ENCODE data around the gene DCTPP1. TPM values are rescaled to one million over a fixed set of nuclear protein-coding genes. Genes with fewer than 3 reads are reported as not detected.

The DCTPP1 gene
- total RNA-seq, 1 experiment from 2014 or later: 64.1 TPM

GRCh38 chr16:30439720-30440348, 10.0 kb upstream of the DCTPP1 start:
- no peak overlapping the region for H3K9ac ChIP-seq (ENCODE audit: low read length)
- no peak overlapping the region for H3K4me2 ChIP-seq (ENCODE audit: low read length)
- no peak overlapping the region for H3K27ac ChIP-seq (ENCODE audit: low read length)
- ChIA-PET POLR2A (ENCODE audit: unreplicated experiment) (no interaction called here), CTCF (no interaction called here)
- peaks cover 15% of the 10 kb centered on the region for H3K4me1 ChIP-seq (ENCODE audit: insufficient read depth, low read length)
- no peak overlapping the region for H2AFZ ChIP-seq (ENCODE audit: low read length)
- no peaks in the 10 kb centered on the region for H3F3A ChIP-seq (ENCODE audit: low read length, unreplicated experiment)
- TF ChIP-seq CTCF (conservative IDR thresholded peaks at IDR 0.05; ENCODE audit: low read depth, low read length): no peak
- no peak for TF ChIP-seq EZH2 (IDR thresholded peaks at IDR 0.05; ENCODE audit: low read length, unreplicated experiment)
- H3K79me2 ChIP-seq (ENCODE audit: low read length): peaks cover 16% of the 10 kb centered on the region
- intact Hi-C loops (cut with micrococcal nuclease): loop anchor here (10.0 kb wide), 1 partner anchor 85 kb away; the partner anchor contains the start of gene ZNF768
- no peaks in the 10 kb centered on the region for H3K9me2 ChIP-seq (replicated peaks; ENCODE audit: low read length)
- H3K27me3 ChIP-seq (ENCODE audit: low read length): no peaks in the 10 kb centered on the region
- no peaks in the 10 kb centered on the region for H3K9me3 ChIP-seq (ENCODE audit: low read length)
- ATAC-seq (no peak), DNase-seq (no peak)
- no peak overlapping the region for H3K4me3 ChIP-seq (ENCODE audit: low read length)
- H3K36me3 ChIP-seq (ENCODE audit: low read depth, low read length): no peaks in the 10 kb centered on the region
- BruUV-seq (replicated peaks): no TSS peak
- no peaks in the 10 kb centered on the region for H4K20me1 ChIP-seq (ENCODE audit: low read length)

GRCh38 chr16:30438835-30439234, 9.0 kb upstream of the DCTPP1 start:
- BruUV-seq (replicated peaks): no TSS peak

More at GRCh38 chr16:30438835-30439234, 9.0 kb upstream of the DCTPP1 start:
- peaks cover 6% of the 10 kb centered on the region; the same call in 1 of the 2 replicates for H3K79me2 ChIP-seq (ENCODE audit: low read length)
- no peak overlapping the region for H2AFZ ChIP-seq (ENCODE audit: low read length)
- no peak overlapping the region for H3K27ac ChIP-seq (ENCODE audit: low read length)
- intact Hi-C loops (cut with micrococcal nuclease): no loop called here
- POLR2A ChIA-PET (ENCODE audit: unreplicated experiment): no interaction called here
- H3K27me3 ChIP-seq (ENCODE audit: low read length): no peaks in the 10 kb centered on the region
- no peak overlapping the region for H3K4me3 ChIP-seq (ENCODE audit: low read length)
- peaks cover 5% of the 10 kb centered on the region; the same call in 1 of the 2 replicates for H3K4me1 ChIP-seq (ENCODE audit: insufficient read depth, low read length)
- H3K4me2 ChIP-seq (ENCODE audit: low read length): no peak overlapping the region
- TF ChIP-seq EZH2 (IDR thresholded peaks at IDR 0.05; ENCODE audit: low read length, unreplicated experiment) (no peak), CTCF (conservative IDR thresholded peaks at IDR 0.05; ENCODE audit: low read depth, low read length) (no peak), EZH2phosphoT487 (IDR thresholded peaks at IDR 0.05; ENCODE audit: borderline replicate concordance, low read length) (no peak)
- no peaks in the 10 kb centered on the region for H3K9me3 ChIP-seq (ENCODE audit: low read length)
- ATAC-seq (no peak), DNase-seq (no peak)
- H3K9ac ChIP-seq (ENCODE audit: low read length): no peak overlapping the region
- no peaks in the 10 kb centered on the region for H3K36me3 ChIP-seq (ENCODE audit: low read depth, low read length)
- H4K20me1 ChIP-seq (ENCODE audit: low read length): no peaks in the 10 kb centered on the region
- no peaks in the 10 kb centered on the region for H3F3A ChIP-seq (ENCODE audit: low read length, unreplicated experiment)
- CTCF ChIA-PET: no interaction called here
- H3K9me2 ChIP-seq (replicated peaks; ENCODE audit: low read length): no peaks in the 10 kb centered on the region
